EL (cell line): ENCODE results near the gene IL21.

Source experiments
- DNase-seq: peaks from one replicate; pipeline ENCODE4 v3.0.0-alpha.2; 2016

Gene IL21

DNA sequence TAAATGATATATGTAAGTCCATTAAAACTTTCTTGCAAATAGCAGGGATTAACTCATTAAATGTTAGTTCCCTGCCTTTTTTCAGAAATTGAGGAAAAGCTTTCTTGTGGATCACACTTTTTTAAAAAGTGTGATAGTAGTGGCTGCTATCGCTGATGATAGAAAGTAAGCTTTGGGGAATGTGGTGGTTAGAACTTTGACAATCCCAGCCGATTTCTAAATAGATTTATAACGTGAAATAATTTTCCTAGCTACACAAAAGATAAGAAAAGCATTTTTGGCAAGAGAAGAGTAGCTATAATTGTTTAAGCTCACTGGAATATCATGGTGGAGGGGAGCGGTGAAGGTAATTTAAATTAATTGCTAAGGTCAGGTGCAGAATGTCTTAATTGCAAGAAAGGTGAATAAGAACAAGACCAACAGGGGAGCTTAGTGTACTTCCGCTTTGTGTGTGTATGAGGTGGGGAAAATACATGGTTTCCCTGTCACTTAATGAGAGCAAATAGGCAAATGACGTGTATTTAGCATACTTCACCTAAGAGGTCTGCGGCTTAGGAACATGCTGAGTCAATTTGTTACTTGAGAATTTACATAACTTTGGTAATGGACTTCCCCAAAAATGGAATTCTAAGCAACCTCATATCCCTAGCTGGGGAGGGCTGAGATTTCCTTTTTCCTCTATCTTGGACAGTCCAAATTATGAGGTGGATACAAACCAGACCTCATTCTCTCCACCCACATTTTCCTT, 11.7 kb upstream of the IL21 start:
- DNase-seq = no peak

- DNase-seq = peak; percentile 11
Measured at GRCh38 chr4:122625156-122625555, 4.3 kb upstream of the IL21 start.

DNA sequence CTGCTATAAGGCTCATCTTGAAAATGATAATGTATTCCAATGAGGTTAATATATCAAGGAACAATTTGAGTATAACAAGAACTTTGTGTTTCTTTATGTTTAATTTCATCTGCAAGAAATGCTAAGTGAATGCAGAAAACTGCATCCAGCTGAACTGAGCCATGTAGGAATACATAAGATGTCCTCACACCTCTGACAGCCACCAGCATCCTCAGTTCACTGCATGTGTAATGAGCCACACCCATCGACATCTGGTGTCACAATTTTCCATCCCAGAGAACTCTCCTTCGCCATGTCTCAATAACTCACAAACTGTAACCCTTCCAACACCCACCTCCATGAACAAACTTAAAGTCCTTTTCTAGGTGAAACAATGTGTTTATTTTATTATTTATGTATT, 3.3 kb upstream of the IL21 start:
- no peak for DNase-seq

- DNase-seq = no peak
Measured at GRCh38 chr4:122623637-122624166, 2.8 kb upstream of the IL21 start.

DNA sequence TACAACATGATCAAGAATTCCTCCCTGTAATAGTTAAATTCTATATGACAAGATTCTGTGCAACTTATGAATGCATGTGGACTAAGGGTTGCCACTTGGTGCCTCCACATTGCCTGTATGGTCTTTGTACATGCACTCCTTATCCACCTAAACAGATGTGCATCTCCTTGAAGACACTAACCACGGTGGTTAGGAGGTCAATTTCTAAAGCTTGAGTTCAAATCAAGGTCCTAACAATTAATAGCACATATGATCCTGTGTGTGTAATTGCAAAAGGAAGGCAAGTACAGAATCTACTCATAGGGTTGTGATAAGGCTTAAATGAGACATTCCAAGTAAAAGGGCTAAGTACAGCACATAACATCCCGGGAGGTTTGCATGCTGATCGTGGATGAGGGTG, 1.5 kb upstream of the IL21 start:
- no peak for DNase-seq

DNA sequence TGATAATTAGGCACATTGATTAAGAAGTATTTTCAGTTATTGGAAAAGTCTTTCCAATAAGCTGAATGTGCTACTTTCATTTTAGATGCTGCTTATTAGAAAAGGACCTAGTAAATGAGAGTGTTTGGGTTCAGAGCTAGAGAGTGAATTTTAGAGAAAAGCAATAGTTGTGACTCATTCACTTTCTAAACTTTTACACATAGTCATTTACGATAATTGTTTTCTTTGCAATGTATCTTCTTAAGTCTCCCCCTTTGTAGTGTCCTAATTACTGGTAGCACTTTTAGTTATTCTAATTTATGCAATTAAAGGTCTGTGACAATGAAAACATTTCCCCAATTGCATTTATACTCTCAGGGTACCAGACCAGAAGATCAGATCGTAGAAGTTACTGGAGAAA, 1.3 kb downstream of the IL21 start:
- no peak for DNase-seq

- DNase-seq = no peak
Measured at GRCh38 chr4:122617597-122618593, 3.0 kb downstream of the IL21 start.

DNA sequence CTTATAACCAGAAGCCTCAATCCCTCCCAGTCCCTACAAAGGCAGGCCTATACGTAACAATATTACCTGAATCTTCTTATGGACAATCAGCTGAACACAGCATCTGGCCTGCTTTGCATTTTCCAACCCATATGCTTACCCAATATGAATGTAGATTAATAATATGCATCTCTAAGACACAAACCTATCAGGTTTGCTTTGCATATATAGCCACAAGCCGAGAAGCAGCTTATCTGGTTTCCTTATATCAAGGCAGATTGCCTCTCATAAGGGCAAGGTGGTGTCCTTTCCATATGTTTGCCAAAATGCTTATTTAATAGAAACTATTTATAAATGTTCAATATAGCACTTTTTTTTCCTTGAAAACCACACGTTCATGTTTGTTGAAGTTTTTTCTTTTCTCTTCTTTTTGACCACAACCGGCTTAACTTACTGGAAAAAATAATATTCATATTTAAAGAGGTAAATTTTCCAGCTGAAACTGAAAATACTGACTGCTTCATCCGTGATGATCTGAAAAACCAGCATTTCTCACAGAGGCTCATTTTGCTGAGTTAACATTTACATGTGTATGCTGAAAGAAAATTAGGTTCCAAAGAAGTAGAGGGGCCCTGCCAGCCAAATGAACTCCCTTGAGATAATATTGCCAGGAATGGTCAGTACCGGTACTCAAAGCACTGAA, 3.8 kb downstream of the IL21 start:
- no peak for DNase-seq

GRCh38 chr4:122614621-122615020, 6.2 kb downstream of the IL21 start:
- DNase-seq = no peak

DNA sequence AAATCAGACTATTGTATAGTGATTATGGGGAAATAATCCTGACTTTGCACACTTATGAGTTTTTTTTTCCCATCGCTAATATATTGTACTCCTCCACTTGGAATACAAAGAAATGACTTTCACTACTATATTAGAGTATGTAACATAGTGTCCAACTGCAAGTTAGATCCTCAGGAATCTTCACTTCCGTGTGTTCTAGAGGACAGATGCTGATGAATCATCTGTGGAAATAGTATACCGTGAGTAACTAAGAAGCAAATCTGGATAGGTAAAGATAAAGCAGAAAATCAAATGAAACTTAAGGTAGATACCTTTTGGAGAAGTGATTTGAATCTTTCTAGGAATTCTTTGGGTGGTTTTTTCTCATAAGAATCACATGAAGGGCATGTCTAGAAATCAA, 8.3 kb downstream of the IL21 start:
- no peak for DNase-seq

- DNase-seq = no peak
Measured at GRCh38 chr4:122606364-122607043, 14.4 kb downstream of the IL21 start.

GRCh38 chr4:122604146-122604545, 16.7 kb downstream of the IL21 start:
- no peak for DNase-seq

DNA sequence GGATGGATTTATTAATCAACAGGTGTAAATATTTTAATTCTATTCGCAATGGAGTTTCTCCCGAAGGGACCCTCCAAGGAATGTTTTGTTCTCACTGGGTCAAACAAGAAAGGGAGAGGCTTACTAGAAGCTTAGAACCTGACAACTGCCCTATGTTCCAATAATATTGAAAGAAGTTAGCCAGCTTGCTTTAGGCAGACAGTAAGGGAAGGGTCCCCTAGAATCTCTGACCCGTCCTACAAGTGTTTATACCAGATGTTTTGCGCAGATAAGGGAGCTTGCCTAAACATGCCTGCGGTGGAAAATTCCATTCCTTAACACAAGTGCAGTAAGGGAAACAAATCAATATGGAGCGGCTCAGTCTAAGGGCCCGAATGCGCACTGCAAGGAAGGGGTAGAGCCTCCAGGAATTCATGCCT, 17.7 kb downstream of the IL21 start:
- DNase-seq = no peak

DNA sequence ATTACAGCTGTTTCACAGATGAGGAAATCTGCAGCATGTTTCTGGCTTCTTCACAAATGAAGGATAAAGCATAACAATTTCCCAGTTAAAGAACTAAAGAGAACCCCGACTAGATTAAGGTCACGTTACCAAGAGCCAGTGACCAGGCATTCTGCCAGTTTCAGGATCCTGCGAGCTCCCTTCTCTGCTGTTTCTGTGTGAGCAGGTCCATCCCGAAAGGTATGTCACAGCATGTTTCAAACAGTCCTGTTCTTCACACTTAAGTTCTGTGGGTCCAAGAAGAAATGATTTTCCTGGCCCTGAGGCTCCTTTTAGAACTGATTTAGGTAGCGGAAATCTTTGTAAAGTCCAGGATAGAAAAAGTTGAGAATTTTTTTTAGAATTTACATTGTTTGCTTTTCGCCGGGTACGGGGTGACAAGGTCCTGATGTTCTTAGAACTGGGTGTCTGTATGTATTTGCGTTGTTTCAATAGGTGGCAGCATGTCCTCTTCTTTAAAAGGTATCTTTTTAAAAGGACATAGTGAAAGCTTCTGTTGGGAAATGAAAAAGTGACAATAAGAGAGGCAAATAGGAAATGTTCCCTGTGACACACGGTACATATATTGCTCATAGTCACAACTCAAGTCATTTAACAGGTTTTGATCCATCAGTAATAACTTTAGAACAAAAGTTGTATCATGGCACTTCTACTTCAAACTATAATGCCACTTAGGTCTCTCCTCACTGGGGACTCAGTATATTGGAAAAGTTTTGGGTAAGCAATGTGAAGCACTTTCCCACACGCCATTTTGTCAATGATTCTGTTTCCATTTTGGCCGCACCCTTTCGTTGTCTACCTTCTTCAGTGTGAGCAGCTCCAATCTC, 18.4 kb downstream of the IL21 start:
- peak; percentile 48 for DNase-seq

DNA sequence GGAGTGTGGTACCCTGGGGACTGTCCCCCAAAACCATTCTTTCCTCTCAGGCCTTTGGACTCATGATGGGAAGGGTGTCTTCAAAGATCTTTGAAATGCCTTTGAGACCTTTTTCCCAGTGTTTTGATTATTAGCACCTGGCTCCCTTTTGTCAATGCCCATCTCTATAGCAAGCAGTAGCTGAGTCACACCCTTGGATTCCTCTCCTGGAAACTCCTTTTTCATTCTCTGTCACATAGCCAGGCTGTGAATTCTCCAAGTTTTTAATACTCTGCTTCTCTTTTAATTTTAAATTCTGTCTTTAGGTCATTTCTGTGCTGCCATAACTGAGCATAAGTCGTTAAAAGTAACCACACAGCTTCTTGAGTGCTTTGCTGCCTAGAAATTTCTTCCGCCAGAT, 29.7 kb downstream of the IL21 start:
- no peak for DNase-seq

GRCh38 chr4:122588453-122589238, 32.2 kb downstream of the IL21 start:
- DNase-seq = peak; percentile 36

GRCh38 chr4:122584519-122584918, 36.3 kb downstream of the IL21 start:
- DNase-seq = peak; percentile 60

DNA sequence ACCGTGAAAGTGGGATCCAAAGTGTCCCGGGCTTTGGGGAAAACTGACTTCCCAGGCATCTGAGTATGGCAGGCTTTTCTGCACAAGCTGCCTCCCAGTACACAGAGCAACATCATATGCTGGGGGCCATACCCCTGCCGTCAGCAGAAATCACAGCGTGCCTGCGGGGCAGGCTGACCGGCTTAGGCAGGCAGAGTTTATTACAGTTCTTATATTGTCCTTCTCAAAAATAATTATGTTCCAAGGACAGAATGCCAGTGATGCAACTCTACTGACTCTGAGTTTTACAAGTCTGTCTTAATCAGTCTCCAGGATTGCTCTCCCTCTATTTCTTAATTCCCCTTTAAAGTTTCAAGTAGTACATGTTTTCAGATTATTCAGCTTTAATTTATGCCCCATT, 37.0 kb downstream of the IL21 start:
- DNase-seq = peak; percentile 10

GRCh38 chr4:122577808-122578781, 42.8 kb downstream of the IL21 start:
- DNase-seq = peak; percentile 32
